Middle frontal gyrus (tissue), 1 donor: Measurements from ENCODE around the gene RNF212.

Source experiments
- DNase-seq: peaks from one replicate; pipeline ENCODE4 v3.0.0-alpha.2; 2015; ENCODE audit warnings: low spot score; ENCODE audit errors: extremely low spot score

RNF212 gene

DNA sequence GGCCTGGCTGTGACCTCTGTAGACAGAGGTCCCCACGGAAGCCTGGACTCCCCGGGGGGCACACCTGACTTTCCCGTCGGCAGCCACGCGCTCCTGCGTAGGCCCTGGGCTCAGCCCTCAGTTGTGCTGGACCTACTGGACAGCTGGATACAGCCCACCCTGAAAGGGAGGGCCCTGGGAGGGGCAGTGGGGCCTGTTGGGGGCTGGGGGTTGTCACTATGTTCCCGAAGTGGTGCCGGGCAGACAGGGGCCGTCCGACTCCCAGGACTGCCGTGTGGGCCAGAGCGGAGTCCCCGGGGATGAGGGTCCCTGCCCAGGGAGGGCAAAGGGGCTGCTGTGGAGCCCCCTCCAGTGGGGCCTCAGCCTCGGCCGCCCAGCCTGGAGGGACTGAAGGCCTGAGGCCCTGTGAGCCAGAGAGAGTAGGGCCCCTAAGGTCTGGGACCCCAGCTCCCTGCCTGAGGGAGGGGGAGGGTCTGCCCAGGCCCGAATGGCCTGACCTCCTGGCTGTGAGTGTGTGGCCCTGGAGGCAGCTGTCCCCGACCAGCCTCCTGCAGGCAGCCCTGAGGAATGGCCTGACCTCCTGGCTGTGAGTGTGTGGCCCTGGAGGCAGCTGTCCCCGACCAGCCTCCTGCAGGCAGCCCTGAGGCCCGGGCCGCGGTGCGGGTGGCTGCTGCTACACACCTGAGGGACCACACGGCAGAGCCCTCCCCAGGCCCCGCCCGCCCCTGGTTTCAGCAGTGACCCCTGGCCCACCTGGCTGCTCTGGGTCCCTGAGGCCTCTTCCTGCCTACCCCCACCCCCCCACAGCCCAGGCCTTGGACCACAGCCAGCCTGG is 76.2 kb downstream of the RNF212 start:
- no peak for DNase-seq

DNA sequence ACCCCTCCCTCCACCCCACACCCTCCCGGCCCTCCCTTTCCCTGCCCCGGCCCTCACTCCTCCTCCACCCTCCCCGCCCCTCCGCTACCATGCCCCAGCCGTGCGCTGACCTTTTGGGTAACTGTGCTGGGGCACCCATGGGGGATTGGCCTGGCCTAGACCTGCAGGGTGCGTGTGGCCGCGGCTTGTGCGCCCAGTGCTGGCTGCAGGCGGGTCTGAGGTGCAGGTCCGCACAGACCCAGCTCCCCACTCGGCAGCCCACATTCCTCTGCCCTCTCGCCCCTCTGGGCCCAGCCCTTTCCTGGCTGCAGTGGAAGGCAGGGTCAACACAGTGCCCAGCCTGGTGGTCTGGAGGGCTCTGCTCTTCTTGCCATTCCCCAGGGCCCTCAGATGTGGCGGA is 77.3 kb downstream of the RNF212 start:
- no peak for DNase-seq

DNA sequence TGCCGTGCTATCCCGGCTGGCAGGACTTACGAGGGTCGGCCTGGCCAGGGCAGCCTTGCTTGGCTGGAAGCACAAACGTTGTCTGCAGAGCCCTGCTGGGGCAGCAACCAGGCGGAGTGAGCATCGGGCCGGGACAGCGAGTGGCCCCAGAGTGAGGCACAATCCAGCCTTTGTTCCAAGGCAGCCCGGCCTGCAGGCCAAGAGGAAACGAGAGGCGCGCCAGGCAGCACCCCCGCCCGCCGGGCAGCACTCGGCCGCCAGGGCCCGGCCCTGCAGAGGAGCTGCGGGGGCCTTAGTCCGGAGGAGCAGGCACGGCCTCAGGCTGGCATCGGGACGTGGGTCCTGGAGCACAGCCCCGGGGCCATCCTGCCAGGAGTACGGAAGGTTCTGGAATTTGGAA is 77.9 kb downstream of the RNF212 start:
- DNase-seq: peak; percentile 81

DNA sequence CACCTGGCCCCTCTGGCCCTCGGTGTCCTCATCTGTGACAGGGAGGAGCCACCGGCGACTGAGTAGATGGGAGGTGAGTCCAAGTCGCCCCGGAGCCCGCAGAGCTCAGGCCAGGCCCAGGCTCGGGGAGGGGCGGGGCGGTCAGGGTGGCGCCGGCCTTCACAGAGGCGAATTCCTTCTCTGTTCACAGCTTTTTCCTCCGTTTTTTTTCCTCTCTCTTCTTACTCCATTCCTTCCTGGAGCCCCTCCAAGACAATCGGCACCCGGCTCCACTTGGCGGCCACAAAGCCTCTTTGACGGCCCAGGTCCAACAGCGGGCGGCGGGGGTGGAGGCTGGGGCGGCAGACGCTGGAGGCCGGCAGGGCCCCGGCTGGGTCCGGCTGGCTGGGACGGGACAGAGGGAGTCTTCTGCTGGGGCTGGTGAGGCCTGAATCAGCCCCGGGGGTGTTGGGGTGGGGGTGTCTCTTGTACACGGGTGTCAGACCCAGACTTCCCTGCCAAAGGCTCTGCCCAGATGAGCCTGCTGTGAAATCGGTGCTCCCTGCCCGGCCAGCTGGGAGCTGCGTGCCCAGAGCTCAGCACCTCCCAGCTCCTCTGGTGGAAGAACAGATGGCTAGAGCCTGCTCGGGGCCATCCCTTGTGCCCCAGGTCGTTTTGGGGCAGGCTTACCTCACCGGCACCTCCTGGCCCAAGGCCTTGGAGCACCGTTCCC is 79.4 kb downstream of the RNF212 start:
- no peak for DNase-seq

DNA sequence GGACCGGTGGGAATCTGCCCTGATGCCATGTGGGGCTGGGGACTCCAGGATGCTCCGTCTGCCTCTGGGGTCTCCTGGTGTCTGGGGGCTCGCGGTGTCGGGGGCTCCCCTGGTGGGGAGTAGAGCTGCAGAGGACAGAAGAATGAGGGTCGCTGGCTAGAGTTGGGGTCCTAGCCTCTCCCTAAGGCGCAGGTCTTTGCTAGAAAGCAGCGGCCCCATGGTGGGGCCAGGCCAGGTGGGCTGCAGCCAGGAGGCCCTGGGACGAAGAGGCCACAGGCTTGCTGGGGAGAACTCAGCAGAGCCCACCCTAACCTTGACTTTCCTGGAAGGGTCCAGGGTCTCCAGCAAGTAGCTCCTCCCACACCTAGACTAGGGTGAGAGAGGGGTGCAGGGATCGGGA is 80.5 kb downstream of the RNF212 start:
- DNase-seq: no peak

DNA sequence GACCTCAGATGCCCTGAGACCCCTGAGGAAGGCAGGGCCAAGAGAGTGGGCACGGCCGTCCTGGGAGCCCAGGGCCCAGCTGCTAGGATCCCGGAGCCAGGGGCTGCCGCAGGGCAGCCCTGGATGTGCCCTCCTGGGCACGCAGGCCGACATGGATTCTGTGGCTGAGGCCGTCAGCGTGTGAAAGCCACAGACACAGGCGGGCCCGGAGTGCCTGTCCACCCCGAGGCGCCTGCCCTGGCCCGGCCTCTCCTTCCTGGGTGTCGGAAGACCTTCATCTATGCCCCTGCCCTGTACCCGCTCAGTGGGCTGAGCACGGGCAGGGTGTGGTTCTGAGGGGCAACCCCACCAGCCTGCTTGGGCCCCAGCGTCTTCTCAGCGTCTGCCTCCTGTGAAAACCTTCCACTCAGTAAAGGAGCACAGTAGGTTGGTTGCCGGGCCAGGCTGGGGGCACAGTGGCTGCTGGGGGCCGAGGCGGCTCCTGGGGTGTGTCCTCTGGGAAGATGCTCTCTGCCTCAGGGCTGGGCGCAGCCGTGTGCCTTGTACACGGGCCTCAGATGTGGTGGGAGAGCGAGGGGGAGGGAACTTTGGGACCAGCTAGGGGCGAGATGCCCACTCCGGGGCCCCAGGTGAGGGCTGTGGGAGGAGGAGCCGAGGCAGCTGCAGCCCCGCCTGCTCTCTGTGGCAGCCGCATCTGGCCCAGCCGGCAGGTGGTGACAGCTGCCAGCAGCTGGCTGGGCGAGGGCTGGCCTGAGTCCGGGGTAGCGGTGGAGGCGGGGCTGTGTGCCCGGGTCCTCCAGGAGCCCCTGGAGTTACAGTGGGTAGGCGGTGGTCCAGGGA is 81.2 kb downstream of the RNF212 start:
- no peak for DNase-seq

DNA sequence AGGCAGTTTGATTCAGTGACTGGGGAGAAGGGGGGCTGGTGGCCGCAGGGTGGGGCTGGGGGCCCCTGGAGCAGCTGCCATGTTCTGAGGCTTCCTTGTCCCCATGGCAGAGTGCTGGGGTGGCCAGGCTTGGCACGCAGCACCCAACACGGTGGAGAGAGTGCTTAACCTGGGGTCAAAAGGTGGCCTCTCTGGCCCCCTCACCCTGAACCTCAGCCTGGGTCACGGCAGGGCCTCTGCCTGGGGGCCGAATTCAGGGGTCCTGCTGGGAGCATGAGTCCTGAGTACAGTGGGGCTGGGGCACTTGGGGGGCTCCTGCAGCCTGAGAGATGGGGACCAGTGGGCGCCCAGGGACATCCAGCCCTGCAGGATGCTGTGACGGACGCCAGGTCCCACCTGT is 82.0 kb downstream of the RNF212 start:
- DNase-seq: no peak

DNA sequence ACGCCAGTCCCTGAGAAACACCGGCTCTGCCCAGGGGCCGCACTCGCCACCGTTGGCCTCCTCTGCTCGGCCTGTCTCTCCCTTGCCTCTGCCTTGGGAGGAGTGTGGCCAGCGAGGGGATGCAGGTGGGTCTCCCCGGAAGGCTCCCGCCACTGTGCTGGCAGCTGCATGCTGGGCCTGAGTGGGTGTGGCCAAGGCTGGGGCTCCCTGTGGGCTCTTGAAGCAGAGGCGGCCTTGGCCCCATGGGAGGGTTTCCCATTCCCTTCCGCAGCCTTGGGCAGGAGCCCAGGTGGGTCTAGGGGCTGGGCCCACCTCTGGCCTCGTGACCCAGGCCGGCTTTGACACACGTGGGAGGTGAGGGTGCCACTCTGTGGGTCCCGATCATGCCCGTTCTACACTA is 82.8 kb downstream of the RNF212 start:
- DNase-seq: no peak

DNA sequence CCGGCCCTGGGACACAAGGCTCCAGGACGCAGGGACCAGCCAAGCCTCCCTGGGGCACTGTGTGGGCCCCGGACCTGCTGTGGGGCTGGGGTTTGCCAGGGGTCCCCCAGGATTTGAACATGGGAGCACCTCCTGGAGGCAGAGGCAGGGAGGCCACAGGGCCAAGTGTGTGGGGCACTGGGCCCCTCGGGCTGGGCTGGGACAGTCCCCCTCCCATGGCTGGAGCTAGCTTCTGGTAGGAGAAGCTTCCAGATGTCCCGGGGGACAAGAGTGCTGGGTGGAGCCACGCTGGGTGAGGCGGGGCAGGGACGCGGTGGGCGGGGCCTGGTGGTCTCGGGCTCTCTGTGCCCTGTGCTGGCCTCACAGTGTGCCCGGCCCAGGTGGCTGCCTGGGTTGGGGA is 83.3 kb downstream of the RNF212 start:
- no peak for DNase-seq

DNA sequence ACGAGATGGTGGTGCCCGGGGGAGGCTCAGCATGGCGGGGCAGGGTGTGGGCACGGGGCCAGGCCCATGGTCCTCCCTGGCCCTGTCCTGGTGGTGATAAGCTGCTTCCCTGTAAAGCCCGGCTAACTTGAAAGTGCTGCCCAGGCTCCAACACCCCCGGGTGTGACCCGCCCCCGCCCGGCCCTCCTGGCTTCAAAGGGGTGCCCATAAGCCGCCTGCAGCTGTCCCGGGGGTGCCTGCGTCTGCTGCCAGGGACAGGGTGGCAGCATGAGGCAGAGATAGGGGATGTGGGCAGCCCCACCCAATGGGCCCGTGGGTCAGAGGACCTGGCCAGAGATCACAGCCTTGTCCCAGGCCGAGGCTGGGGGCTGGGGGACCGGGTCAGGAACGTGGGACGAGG is 83.8 kb downstream of the RNF212 start:
- no peak for DNase-seq

DNA sequence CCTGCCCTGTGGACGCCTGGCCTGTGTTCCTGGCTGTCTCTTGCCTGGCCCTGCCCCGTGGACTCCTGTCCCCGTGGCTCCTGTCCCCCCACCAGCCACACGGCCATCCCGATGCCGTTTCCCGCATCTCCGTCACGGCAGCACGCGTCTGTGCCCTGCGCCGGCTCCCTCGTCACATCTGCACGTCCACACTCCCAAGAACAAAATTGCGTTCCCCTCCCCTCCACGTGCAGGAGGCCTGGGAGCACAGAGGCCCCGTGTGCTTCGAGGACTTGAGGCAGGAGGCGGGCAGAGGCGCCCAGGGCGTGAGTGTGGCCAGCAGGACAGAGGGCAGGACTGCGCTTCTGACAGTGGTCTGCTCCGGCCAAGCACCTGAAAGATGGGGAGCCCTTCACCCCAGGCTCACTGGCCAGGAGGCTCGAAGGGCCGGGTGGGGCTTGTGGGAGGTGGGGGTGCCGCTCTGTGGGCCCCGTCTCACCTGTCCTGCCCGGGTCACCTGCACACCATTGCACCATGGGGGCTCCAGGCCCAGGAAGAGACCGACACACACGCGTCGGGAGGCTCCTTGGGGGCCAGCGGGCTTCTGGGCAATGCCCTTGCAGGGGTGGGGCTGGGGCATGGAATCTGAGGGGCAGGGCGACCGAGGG is 84.7 kb downstream of the RNF212 start:
- no peak for DNase-seq

DNA sequence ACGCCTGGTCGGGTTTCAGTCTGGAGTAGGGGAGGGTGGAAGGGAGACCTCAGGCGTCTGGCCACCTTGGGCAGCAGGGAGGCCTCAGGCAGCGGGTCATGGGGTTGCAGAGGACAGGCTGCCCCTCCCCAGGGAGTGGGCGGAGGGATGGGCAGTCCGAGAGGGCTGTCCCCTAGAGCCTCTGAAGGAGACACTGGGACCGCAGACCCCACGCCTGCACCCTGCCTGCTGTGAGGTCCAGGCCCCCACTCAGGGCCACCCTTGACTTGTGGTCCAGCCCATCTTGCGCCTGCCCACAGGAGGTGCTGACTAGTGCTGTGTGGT is 85.5 kb downstream of the RNF212 start:
- no peak for DNase-seq

DNA sequence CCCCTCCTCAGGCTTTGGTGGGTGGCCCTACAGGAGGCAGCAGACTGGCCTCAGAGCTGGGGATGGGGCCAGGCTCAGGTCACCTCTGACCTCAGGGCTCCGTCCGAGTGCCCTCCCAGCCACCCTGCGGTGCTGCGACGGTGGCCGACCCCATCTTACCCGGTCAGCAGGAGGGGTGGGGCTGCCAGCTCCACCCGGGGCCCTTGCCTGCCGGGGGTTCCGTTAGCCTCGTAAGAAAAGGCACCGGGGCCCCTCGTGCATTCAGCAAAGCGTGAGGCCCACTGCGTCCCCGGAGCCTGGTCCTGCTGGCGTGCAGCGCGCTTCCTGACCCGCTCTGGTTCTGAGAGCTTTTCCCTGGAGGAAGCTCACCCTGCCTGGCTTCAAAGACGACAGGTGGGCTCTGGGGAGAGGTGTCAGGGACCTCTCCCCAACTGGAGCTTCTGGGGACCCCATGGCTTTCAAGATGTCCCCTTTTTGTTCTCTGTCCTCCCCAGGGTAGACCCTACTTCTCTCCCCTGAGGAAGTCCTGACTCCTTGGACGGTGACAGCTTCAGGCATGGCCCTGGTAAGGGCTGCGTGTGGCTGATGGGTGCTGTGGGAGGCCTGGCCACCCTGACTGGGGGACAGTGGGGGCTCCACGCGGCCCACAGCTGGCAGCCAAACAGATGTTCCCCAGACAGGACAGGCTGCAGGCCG is 86.0 kb downstream of the RNF212 start:
- no peak for DNase-seq

DNA sequence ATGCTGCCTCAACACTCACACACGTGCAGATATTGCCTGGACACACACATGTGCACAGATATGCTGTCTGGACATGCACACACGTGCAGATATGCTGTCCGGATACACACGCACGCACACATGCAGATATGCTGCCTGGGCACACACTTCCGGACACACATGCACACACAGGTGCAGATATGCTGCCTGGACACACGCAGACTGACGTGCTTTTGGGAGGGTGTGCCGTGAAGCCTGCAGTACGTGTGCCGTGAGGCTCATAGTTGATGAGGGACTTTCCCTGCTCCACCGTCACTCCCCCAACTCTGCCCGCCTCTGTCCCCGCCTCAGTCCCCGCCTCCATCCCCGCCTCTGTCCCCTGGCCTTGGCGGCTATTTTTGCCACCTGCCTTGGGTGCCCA is 87.2 kb downstream of the RNF212 start:
- DNase-seq: no peak

DNA sequence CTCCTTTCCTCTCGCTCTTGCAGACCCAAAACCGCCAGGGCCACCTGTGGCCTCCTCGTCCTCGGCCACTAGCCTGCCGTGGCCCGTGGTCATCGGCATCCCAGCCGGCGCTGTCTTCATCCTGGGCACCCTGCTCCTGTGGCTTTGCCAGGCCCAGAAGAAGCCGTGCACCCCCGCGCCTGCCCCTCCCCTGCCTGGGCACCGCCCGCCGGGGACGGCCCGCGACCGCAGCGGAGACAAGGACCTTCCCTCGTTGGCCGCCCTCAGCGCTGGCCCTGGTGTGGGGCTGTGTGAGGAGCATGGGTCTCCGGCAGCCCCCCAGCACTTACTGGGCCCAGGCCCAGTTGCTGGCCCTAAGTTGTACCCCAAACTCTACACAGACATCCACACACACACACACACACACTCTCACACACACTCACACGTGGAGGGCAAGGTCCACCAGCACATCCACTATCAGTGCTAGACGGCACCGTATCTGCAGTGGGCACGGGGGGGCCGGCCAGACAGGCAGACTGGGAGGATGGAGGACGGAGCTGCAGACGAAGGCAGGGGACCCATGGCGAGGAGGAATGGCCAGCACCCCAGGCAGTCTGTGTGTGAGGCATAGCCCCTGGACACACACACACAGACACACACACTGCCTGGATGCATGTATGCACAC is 88.3 kb downstream of the RNF212 start:
- no peak for DNase-seq

DNA sequence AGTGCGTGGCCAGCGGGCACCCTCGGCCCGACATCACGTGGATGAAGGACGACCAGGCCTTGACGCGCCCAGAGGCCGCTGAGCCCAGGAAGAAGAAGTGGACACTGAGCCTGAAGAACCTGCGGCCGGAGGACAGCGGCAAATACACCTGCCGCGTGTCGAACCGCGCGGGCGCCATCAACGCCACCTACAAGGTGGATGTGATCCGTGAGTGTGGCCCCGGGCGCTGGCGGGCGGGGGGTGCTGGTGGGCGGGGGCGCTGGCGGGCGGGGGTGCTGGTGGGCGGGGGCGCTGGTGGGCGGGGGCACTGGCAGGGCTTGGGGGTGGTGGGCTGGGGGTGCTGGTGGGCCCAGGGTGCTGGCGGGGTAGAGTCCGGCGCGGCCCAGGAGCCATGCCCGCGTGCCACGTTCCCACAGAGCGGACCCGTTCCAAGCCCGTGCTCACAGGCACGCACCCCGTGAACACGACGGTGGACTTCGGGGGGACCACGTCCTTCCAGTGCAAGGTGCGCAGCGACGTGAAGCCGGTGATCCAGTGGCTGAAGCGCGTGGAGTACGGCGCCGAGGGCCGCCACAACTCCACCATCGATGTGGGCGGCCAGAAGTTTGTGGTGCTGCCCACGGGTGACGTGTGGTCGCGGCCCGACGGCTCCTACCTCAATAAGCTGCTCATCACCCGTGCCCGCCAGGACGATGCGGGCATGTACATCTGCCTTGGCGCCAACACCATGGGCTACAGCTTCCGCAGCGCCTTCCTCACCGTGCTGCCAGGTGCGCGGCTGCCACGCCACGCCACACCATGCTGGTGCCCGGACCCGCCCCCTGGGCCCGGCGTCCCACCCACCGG is 89.2 kb downstream of the RNF212 start:
- DNase-seq: no peak

DNA sequence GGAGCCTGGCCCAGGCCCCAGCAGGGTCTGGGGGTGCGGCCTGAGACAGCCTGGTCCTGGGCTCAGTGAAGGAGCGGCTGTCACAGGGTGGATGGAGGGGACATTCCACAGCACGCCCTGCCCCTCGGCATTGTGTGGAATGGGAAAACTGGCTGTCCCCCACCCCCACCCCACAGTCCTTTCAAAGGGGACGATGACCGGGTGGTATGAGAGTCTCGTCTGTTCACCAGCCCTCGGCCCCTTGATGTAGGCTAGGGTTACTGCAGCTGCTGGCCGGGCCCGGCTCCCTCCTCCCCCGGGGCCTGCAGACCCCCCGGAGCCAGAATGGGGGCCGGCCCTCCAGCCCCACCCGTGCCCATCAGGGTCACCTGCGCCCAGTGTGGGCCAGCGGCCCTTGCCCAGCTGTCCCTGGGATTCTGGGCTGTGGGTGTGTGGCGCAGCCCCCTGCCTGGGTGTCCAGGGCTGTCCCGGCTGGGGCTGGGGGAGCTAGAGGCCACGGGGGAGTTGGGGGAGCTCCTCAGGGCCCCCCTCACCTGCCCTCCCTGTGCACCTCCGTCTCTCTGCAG is 90.2 kb downstream of the RNF212 start:
- no peak for DNase-seq

DNA sequence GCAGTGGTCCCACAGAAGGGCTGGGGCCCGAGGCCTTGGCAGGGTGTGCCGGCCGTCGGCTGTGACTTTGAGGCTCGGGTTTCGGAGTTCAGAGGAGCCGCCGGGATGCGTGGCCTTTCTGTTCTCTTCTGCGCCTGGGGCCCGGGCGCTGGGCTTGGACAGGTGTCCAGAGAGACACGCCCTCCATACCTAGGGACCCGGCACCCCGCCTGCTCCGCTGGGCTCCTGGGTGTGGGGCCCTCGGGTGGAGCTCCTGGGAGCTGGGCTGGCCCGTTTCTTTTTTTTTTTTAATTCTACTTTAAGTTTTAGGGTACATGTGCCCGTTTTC is 90.7 kb downstream of the RNF212 start:
- DNase-seq: no peak

DNA sequence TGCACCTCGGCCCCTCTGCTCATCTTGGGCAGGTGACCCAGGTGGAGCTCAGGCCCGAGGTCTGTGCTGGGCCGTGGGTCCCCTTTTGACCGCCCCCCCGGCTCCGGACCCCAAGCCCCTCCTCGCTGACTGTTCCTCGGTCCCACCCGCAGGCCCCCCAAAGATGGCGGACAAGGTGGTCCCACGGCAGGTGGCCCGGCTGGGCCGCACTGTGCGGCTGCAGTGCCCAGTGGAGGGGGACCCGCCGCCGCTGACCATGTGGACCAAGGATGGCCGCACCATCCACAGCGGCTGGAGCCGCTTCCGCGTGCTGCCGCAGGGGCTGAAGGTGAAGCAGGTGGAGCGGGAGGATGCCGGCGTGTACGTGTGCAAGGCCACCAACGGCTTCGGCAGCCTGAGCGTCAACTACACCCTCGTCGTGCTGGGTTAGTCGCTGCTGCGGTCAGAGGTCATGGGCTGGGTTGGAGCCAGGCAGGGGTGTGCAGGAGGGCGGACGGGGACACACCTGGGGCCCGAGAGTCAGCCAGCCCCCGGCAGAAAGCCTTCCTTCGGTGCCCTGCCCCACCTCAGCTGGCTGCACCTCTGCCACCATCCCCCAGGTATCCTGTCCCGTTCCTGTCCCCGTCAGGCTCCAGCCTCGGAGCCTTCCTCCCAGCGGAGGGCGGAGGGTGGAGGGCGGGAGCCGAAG is 91.2 kb downstream of the RNF212 start:
- DNase-seq: no peak
